ENCODE measurements around the gene LCAT.

DNA sequence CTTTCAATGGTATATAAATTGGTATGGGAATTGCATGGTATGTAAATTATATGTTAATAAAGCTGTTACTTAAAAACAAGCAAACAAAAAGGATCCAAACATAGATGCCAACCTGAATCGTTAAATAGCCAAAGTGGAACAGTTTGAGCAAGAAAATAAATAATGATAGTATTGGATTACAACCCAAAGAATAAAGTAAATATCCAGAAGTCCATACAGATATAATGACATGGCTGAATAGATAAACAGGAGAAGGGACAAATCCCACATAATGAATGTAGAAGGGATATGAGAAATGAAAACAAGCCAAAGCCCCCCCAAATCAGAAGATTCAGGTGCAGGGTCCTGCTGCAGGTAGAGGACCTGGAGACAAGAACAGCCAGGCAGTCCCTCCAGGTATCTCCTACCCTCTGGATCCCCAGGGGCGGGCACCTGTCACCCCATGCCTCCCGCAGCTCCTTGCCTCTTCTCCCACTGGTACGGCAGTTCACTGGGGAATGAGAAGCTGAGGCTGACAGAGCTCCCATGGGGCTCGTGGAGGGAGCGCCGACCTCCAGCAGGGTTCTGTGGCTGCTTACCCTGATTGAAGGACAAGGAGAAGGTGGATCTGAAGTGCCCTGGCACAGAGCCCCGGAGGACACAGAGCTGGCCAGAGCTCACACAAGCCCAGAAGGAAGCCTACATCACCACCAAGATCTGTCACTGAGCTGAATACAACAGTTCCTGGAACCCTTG is 9.9 kb upstream of the LCAT start:
- TF ChIP-seq CTCF (IDR thresholded peaks at IDR 0.05) (no peak), ZFX (IDR thresholded peaks at IDR 0.05; ENCODE audit: borderline replicate concordance) (no peak)
